GM12801 (cell line): Measurements from ENCODE around the gene STPG1.

Source experiments
- CTCF ChIP-seq: IDR thresholded peaks from one replicate; pipeline ENCODE4 v1.5.1; 2011; ENCODE audit warnings: control low read depth; ENCODE audit not compliant: insufficient read length; ENCODE audit errors: extremely low read depth

STPG1 gene

GRCh38 chr1:24390924-24391782 is 22.4 kb downstream of the STPG1 start:
- no peak for TF ChIP-seq CTCF

DNA sequence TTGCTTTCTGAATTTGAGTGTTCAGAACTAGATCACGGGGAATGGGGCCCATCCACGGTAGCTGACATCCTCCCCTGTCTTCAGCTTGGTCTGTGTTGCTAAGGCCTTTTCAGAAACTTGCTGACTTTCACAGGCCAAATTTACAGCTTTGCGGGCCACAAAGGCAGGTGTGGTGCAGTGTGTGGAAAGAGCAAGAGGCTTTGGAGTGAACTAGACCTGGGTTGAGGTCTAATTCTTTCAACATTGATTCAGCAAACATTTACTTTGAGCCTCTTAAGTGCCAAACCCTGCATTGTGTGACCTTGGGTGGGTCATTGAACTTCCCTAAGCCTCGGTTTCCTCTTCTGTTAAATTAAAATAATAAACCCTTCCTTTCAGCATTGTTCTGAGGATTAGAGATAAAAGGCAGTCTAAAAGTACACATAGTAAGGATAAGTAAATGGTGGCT is 24.3 kb downstream of the STPG1 start:
- no peak for TF ChIP-seq CTCF

GRCh38 chr1:24388331-24388885 is 25.2 kb downstream of the STPG1 start:
- TF ChIP-seq CTCF, result no peak

DNA sequence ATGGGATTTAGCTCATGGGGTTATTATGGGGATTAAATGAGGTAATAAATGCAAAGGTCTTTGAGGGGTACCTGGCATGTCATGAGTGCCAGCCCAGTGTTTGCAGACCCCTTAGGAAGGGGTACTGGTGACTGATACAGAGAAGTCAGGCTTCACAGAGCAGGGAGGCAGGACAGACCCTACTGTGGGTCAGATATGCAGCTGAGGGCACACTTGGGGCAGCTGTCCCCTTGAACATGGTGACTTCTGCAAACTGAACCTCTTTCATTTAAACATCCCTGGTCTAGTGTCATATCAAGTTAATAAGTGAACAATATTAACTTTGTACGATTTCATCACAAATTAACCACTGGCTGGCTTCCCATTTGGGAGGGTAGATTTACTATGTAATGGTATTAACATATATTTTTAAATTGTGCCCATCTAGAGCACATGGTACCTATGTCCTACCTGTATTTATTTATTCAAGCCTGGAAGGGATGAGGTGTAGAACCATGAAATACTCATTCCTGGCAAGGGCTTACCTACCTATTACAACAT is 25.9 kb downstream of the STPG1 start:
- TF ChIP-seq CTCF, result no peak

DNA sequence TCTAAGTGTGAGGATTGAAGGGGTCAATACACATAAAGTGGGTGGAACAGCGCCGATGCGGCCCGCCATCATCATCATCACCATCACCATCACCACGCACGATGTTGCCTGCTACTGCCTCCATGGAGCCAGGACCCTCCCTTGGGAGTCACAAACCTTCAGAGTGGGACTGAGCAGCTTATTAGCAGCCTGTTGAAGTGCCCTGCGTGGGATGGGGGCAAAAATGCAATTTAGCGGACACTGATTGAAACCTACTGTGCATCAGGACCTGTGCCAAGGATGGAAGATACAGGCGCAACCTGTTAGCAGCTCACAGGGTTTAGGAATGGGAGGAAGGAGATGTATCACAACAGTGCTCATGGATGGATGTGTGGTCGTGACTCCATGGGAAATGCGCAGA is 26.7 kb downstream of the STPG1 start:
- no peak for TF ChIP-seq CTCF

DNA sequence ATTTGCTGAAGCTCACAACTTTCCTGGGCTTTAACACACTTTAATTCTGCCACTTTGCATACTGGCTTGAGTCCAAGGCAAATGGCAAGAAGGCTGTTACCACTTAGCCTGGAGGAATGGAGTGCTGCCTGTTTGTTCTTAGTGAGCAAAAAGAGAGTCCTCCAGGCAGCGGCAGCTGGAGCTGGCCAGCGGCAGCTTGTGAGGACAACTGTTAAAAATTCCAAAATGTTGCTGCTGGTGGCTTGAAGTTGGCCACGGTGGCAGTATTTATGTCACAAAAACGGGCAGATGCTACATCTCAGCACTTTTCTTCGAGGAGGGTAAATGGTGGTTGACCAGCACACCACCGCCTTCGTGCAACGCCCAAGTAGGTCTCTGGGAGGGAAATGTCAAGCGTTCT is 27.3 kb downstream of the STPG1 start:
- TF ChIP-seq CTCF, result no peak

DNA sequence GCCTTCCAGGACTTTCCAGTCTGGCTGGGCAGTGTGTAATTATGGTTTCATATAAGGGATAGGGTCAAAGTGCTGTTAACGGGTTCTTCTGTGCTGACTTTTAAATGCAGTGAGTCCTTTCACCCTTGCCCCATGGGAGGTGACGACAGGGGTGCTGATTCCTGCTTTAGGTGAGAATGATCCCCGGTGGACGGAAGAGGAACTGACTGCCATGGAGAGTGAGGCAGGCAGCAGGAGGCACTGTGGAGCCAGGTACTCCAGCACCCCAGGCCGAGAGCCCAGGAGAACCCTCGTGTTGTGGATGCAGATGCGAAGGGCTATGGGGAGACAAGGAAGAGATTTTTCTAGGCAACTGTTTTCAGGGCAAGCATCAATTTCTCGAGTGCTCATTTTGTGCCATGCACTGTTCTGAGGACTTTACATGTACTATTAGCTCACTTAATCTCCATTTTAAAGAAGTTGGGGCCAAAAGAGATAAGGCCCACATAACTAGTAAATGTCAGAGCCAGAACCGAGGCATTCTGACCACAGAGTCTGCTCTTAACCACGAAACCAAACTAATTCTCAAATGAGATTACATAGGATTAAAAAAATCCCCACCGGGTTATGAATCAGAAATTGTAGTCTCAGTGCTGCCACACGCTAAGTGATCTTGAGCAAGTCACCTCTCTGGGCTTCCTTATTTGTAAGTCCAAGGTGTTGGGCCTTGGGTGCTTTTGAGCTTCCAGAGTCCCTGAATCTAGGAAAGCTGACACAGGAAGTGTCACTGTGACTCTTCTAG is 28.2 kb downstream of the STPG1 start:
- no peak for TF ChIP-seq CTCF
